Activated B cell treated with CpG ODN at 0.5 μM for 24 hours (primary cell): Measurements from ENCODE around the gene HDDC2. TPM values are rescaled to one million over a fixed set of nuclear protein-coding genes. Genes with fewer than 3 reads are reported as not detected.

ENCODE experiments used
- ATAC-seq: fragments of 200-7000 bp; cut with Tn5 transposase; one replicate; pipeline ENCODE4 v1.10.0; 2021; ENCODE audit warnings: low read depth, mild to moderate bottlenecking, moderate library complexity
- CTCF ChIA-PET: fragments of 350-600 bp; sonication (Branson Sonifier 250); formaldehyde crosslinking; loops from one replicate; lab custom pipeline; 2021; ENCODE audit warnings: antibody characterized with exemption; lab: Charles Lee
- POLR2A ChIA-PET: fragments of 350-600 bp; sonication (Branson Sonifier 250); formaldehyde crosslinking; loops from one replicate; lab custom pipeline; 2021; ENCODE audit warnings: antibody characterized with exemption; lab: Charles Lee
- DNase-seq: peaks from one replicate; pipeline ENCODE4 v3.0.0; 2022
- H3K27ac Mint-ChIP-seq: one replicate; pipeline ENCODE4 v1.8.0; 2020; ENCODE audit warnings: mixed read lengths
- H3K27me3 Mint-ChIP-seq: one replicate; pipeline ENCODE4 v1.8.0; 2021; ENCODE audit warnings: mixed read lengths
- H3K36me3 Mint-ChIP-seq: one replicate; pipeline ENCODE4 v1.8.0; 2021; ENCODE audit warnings: low read depth, mixed read lengths
- H3K4me1 Mint-ChIP-seq: one replicate; pipeline ENCODE4 v1.8.0; 2021; ENCODE audit warnings: mixed read lengths
- H3K4me3 Mint-ChIP-seq: one replicate; pipeline ENCODE4 v1.8.0; 2020; ENCODE audit warnings: mild to moderate bottlenecking, mixed read lengths
- H3K9me3 Mint-ChIP-seq: one replicate; pipeline ENCODE4 v1.8.0; 2020; ENCODE audit warnings: mixed read lengths
- CTCF ChIP-seq: fragments of 200-600 bp; IDR thresholded peaks from one replicate; pipeline ENCODE4 v1.8.0; 2022; ENCODE audit warnings: antibody characterized with exemption, mild to moderate bottlenecking
- intact Hi-C: fragments of 100-400 bp; cut with micrococcal nuclease; formaldehyde crosslinking; loops from one replicate; pipeline ENCODE4 v1.15.1; 2024
- total RNA-seq: library from RNA; stranded (reverse); gene quantifications from 2 replicates; pipeline ENCODE4 v1.2.3, GENCODE V29; 2022

The HDDC2 gene
- total RNA-seq, 1 donor from 2014 or later = 55.8 TPM

GRCh38 chr6:125227244-125227643, 74.5 kb downstream of the HDDC2 start:
- DNase-seq (no peak), ATAC-seq (no peak)
- Mint-ChIP-seq H3K4me1 (no peaks in the 10 kb centered on the region), H3K27ac (no peak overlapping the region), H3K27me3 (peaks cover 10% of the 10 kb centered on the region), H3K9me3 (no peaks in the 10 kb centered on the region), H3K36me3 (no peaks in the 10 kb centered on the region), H3K4me3 (no peak overlapping the region)
- intact Hi-C loops = no loop called here
- no peak for TF ChIP-seq CTCF
- POLR2A ChIA-PET = no interaction called here
- CTCF ChIA-PET = no interaction called here

Other genes starting within 250 kb of the HDDC2 start
- not detected in 2 replicates for gene TPD52L1, start 148.2 kb downstream of the HDDC2 start, total RNA-seq